ENCODE data around the gene COA7.

COA7 gene

DNA sequence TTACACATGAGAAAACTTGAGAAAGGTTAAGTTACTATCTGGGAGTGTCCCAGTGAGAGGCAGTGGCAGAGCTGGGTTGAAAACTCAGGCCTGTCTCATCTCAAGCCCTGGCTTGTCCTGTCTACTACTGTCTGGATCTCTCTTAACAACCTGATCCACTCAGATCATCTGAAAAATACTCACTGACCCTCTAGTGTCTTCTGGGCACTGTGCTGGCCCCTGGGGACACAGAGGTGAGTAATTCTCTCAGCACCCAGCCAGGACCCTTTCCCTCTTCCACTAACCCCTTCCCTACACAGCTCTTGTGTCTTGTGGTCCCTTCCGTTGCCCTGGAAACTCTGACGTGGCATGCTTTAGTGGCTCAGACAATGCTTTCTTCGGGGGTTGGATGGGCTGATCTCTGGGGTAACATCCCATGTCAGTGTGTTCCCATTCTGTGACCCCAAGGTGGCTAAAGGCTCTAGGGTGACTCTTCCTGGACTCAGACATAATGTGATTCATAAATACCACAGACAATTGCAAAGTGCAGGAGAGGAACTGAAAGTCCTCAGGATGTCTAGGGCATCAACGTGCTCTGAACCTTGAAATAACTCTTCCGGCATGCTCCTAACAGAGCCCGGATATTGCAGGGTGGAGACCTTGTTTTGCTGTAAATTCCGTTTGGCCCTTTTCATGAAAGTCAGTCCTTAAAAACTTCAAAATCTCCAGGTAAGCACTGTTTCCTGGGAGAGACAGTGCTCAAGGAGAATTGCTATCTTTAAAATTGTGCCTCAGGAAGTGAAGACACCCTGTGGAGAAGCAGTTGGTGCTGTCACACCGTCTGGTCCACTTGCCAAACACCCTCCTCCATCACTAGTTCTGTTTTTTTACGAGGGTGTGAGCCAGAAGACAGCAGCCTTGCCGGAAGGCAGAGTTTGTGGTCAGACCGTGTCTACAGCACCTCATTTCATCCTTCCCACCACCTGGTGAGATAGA, 61.1 kb downstream of the COA7 start:
- Histone ChIP-seq H3K27me3 (ENCODE audit: control insufficient read depth in 1 of 2, insufficient read depth in 2 of 2, low read length in 2 of 2) (peaks cover 21 to 29% of the 10 kb centered on the region in 2 donors), H3K4me1 (ENCODE audit: control insufficient read depth in 1 of 2, insufficient read depth in 2 of 2, low read length in 2 of 2) (peaks cover 12 to 19% of the 10 kb centered on the region in 2 donors), H3K27ac (ENCODE audit: low read depth, low read length) (peak overlapping the region; percentile 63), H3K4me3 (ENCODE audit: low read depth in 1 of 2, low read length in 2 of 2) (no peak overlapping the region), H3K9ac (ENCODE audit: low read depth in 1 of 2, low read length in 2 of 2) (no peak overlapping the region), H3K9me3 (ENCODE audit: control insufficient read depth in 1 of 2, low read length in 2 of 2) (peaks cover 0 to 3% of the 10 kb centered on the region in 2 donors), H3K36me3 (ENCODE audit: control insufficient read depth in 1 of 2, insufficient read depth in 2 of 2, low read length in 2 of 2) (no peaks in the 10 kb centered on the region)

DNA sequence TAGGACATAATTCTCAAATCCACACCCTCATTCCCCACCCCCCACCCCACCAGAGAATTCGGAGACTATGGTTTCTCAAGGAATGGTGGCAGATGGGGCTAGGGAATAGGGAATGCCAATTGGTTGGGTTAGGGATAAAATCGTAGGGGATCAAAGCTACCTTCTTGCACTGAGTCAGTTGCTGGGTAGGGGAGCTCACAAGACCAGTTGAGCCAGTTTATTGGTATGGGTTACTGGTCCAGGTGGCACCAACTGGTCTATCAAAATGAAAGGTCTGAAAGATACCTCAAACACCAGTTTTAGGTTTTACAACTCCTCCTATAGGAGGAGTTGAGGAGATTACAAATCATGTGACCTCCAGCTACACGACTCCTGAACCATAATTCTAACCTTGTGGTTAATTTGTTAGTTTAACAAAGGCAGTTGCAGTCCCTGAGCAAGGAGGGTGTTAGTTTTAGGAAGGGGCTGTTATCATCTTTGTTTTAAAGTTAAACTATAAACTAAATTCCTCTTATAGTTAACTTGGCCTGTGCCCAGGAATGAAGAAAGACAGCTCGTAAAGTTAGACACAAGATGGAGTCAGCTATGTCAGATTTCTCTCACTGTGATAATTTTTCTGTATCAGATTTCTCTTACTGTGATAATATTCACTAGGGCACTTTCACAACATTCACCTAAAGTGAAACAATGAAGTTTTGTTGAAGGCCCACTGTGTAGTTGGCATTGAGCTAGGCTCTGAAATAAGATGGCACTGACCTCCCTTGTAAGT, 62.6 kb downstream of the COA7 start:
- Histone ChIP-seq H3K9me3 (ENCODE audit: control insufficient read depth in 1 of 2, low read length in 2 of 2) (peaks cover 0 to 3% of the 10 kb centered on the region in 2 donors), H3K4me3 (ENCODE audit: low read depth in 1 of 2, low read length in 2 of 2) (no peak overlapping the region), H3K27ac (ENCODE audit: low read depth, low read length) (no peak overlapping the region), H3K9ac (ENCODE audit: low read depth in 1 of 2, low read length in 2 of 2) (no peak overlapping the region), H3K4me1 (ENCODE audit: control insufficient read depth in 1 of 2, insufficient read depth in 2 of 2, low read length in 2 of 2) (peaks cover 12 to 19% of the 10 kb centered on the region in 2 donors), H3K36me3 (ENCODE audit: control insufficient read depth in 1 of 2, insufficient read depth in 2 of 2, low read length in 2 of 2) (no peaks in the 10 kb centered on the region), H3K27me3 (ENCODE audit: control insufficient read depth in 1 of 2, insufficient read depth in 2 of 2, low read length in 2 of 2) (peaks cover 25 to 39% of the 10 kb centered on the region in 2 donors)

Measured in duodenal mucosa (tissue), 2 donors.